GM21723 (cell line): Measurements from ENCODE around the gene SNRPF.
A peak's percentile ranks its signal among the peaks of the same experiment; 100 is the strongest.

Experiments used
- ATAC-seq: cut with Tn5 transposase; IDR thresholded peaks from one replicate; pipeline ENCODE4 v1.9.1; 2021; ENCODE audit warnings: mild to moderate bottlenecking, moderate library complexity; ENCODE audit not compliant: unreplicated experiment

SNRPF gene

DNA sequence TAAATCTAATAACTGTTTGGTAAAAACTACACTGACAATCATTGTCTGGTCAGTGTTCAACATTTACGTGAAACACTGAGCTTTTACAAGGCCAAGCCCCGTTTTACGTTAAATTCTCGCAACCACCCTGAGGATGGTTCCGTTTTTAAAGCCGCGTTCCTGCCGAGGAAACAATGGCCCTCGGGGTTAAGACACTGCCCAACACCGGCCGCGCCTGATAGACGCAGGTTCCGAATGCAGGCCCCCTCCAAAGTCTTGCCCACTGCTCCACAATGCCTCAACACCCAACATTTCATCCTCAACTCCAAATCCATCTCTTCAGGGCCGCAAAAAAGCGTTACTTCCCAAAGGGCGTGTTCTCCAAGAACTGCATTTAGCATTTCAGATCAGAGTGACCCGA, 953 bp upstream of the SNRPF start:
- ATAC-seq = no peak

DNA sequence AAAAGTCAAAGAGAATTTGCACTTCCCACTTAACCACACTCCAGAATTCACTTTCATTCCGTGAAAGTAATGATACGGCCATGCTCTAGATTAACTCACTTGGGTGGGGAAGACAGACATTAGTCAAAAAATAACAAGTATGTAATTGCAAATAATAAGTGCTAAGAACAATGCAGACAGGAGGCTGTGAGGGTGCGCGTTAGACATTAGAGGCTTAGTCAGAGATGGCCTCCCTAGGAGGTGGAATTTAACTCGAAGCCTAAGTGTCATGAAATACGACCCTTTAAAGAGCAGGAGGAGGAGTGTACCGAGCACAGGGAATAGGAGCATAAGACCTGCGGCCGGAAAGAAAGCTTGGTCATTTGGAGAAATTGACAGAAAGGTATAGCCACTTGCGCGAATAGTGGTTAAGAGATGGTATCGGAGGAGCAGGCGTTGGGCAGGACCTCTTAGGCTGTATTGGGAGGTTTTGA, 628 bp downstream of the SNRPF start:
- ATAC-seq = peak; percentile 31

DNA sequence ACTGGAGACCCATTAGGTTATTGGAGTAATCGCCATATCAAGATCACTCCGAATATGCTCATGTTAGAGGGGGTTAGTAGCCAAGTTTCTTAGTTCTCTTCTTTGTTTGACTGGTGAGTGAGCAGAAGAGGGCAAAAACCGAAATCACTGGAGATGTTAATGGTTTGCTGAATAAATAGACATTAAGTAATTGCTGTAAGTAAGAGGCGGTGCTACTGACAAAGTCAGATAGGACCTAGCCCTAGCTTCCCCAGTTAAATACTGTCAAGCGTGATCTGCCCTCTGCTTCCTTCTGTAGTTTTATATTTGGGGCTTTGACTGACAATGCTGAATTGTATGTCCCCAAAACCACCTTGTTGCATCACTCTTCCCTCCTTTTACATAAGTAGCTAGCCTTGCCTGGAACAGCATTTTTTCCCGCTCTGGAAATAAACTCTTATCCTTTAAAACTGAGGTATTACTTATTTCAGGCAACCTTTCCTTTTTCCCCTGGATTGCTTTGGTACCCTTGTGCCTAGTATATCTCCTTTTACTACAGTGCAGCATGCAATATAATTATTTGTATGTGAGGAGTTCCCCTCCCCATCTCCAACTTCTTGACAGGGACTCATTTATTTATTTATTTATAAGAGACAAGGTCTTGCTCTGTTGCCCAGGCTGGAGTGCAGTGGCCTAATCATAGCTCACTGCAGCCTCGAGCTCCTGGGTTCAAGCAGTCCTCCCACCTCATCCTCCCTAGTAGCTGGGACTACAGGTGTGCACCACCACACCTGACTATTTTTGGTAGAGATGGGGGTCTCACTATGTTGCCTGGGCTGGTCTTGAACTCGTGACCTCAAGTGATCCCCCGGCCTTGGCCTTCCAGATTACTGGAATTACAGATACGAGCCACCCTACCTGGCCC, 1.4 kb downstream of the SNRPF start:
- no peak for ATAC-seq

DNA sequence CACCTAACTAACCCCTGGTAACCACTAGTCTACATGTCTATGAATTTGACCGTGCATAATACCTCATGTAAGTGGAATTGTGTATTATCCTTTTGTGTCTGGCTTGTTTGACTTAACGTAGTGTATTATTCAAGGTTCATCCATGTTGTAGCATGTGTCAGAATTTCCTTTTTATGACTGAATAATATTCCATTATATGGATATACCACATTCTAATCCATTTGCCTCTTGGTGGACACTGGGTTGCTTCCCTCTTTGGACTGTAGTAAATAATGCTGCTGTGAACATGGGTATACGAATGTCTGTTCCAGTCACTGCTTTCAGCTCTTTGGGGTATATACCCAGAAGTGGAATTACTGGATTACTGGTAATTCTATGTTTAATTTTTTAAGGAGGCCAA, 3.3 kb downstream of the SNRPF start:
- no peak for ATAC-seq

DNA sequence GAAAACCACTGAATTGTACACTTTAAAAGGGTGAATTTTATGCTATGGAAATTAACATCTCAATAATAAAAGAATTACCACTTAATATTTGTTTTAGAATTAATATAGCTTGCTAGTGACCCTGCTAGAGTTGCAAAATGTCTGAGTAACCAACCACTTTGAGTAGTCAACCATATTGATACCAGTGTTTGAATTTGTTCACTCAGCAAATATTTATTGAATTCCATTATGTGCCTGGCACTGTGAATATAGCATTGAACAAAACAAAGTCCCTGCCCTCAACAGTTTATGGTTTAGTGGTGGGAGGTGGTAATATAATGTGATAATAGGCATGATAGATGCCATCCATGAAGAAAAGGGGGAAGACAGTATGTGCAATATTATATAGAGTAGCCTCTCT, 4.6 kb downstream of the SNRPF start:
- no peak for ATAC-seq

DNA sequence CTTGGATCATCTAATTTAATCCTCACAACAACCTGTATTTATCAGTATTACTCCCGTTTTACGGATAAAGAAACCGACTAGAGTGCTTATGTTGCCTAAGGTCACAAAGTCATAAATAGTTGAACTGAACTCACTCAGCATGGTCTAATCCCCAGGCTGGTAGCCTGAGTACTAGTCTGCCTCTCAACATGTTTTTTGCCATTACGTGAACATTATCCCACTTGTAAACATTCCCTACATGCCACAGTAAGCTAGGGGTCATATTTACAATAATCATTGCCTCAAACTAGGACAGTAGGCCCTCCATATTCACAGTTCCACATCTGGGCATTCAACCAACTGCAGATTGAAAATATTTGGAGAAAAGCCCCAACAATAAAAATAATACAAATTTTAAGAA, 12.1 kb downstream of the SNRPF start:
- no peak for ATAC-seq

DNA sequence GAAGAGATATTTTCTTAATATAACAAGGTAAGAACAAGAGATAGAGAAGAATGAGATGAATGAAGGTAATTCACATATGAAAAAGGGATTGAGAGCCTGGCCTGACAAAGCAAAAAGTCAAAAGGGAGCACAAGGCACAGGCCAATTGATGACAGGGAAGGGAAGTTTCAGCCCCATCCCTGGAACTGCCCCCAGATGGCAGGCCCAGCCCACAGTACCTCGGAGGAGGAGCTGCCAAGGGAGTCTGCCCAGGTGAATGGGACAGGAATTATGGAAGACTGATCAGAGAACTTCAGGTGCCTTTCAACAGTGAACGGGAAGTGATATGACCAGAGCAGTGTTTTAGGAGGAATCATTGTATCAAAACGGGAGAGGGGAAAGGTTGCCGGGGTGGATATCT, 15.7 kb downstream of the SNRPF start:
- ATAC-seq = no peak

DNA sequence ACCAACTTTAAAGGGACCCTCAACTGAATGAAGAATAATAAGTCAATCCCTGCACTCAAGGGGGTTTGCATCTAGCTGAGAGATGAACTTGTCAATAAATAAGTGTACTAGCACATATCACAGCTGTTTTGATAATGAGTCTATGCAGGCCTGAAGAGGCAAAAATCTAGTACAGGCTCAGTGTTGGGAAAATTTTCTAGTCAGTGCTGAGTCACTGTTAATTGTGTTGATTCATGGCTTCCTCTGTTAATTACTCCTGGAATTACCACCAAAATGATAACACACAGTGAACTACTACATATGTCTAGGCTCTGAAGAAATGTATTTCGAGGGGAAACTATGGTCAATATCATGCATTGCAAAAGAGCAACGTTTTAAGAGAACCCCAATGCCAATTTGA, 18.9 kb downstream of the SNRPF start:
- ATAC-seq = no peak

DNA sequence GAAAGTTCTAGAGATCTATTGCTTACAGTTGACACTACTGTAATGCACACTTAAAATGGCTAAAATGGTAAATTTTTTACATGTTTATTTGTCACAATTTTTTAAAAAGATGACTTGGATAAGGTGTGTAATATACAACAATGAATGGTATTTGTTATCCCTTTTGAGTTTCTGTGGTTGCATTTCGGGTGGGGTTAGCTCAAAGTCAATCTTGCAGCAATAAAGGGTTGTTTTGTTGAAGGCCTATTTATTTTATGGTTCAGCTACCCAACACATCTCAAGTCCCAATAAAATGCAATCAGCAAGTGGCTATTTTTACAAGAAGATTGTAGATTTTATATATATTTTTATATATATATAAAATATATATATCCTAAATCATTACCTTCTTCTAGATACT, 22.1 kb downstream of the SNRPF start:
- ATAC-seq = no peak

DNA sequence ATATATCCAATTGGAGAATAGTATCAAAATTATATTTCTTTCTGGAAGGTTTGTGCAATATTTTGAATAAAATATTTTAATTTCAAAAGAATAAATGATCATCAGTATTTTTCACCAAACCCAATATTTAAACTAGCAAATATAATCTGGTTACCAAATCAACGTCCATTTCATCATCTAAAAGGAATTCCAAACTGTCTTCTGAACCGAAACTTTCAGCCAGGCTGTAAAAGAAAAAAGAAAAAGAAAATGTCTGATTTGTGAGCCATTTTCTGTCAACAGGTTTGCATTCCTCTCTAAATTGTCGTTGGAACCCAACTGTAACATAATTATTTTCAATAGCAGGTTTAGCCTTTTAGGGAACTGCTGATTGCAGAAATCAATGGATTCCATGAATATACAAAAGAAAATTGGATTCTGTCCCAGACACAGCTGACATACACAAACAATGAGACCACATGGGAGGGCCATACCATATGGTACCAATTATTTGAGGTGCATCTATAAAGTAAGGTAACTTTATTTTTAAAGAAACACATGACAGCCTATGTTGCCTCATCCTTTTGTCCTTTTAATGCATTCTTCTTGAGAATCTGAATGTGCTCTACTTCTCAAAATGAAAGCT, 22.7 kb downstream of the SNRPF start:
- no peak for ATAC-seq

DNA sequence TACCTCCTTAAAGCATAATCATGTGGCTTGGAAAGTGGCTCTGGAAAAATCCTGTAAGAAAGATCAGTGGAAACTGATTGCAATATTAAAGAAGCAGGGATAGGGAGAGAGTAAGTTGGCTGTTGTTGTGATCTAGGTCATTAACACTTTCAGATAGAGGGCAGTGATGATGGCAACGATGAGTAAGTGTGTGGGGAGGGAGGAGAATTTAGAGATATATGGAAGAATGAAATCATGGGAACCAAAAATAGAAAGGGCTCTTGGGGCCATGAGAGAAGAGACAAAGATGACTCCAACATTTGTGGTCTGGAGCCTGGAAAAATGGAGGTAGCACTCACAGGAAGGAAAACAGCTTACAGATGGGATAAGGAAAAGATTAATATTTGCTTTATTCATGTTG, 23.3 kb downstream of the SNRPF start:
- ATAC-seq = no peak

DNA sequence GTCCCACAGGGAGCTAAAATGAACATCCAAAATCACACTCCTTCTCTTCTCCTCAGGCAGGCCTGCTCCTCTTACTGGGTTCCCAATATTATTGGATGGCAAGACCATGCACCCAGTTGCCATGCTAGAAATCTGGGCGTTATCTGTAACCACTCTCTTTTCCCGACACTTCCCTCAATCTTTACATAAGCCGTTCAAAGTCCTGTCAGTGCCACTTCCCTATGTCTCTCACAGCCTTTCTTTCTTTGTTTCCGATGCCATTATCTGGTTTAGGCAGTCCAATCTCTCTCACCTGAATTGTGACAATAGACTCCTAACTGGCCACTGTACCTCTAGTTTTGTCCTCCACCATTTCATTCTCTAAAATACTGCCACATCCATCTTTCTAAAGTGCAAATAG, 24.1 kb downstream of the SNRPF start:
- ATAC-seq = no peak

DNA sequence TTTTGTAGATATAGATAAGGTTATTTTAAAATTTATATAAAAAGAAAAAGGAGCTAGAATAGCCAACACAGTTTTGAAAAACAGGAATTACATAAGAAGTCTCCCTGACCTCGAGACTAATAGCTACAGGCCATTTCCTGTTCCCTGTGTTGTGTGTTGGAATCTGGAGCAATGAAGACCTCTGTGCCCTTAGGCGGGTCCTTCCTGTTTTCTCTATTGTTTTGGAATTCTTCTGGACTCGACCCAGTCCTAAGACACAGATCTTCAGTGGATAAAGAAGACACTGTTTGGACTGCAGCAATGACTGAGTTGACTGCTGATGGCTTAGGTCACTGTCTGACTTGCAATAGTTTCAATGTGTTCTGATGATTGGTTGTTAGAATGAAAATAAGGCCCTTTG, 26.2 kb downstream of the SNRPF start:
- ATAC-seq = no peak

DNA sequence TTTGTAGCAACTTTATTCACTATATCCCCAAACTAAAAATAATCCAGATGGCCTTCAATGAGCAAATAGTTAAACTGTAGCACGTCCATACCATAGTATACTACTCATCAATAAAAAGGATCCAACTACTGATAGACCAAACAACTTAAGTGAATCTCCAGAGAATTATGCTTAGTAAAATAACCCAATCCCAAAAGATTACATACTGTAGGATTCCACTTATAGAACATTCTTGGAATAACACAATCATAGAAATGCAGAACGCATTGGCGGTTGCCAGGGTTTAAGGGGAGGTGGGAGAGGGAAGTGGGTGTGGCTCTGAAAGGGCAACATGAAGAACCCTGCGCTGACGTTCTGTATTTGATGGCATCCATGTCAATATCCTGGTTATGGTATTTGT, 28.6 kb downstream of the SNRPF start:
- ATAC-seq = no peak

DNA sequence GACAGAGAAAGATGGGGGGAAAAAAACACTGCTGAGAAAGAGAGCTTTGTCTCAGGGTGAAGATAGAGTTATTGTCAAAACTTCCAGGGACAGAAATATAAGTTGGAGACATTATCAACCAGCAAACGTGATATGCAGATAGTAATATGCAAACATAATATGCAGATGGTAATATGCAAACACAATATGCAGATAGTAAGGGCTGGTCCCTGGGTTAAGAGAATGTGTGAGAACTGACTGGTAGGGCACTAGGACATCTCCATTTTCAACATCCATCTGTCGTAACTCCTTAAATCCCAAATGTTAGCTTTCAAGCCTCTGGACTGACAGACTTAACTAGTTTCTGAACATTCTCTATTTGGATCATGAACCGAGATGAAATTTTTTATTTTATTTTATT, 32.2 kb downstream of the SNRPF start:
- no peak for ATAC-seq

DNA sequence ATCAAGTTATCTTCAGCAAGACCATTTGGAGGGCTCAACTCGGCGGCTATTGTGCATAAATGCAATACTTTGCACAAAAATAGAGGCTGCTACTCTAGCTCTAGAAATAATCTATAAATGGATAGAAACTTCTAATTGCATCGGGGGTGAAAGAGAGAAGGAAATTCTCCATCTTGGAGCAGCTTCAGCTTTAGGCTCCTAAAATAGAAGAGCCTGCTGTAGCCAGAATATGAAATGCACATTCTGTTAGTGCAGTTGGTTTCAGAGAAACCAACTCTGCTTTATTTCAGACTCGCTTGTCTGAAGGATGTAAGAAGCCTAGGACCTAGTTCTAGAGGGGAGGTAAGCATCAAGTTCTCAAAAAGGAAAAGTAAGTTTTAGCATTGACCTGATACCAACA, 38.1 kb downstream of the SNRPF start:
- ATAC-seq = no peak

DNA sequence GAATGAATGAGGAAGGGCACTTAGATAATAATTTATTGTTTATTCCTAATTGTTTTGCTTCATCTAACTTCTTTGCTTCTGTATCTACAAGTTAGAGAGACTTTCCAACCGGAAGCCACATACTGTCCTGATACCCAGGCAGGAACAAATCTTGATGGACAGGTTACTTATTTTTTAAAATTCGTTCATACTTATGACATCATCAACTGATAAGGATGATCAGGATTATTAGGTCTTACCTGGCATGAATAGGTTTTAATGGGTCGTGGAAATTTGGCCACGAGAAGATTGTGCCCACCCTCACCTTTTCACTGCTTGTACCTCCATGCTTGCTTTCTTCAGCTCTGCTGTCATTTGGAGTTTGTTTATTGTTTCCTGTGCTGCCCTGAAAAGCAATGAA, 39.3 kb downstream of the SNRPF start:
- ATAC-seq = no peak

DNA sequence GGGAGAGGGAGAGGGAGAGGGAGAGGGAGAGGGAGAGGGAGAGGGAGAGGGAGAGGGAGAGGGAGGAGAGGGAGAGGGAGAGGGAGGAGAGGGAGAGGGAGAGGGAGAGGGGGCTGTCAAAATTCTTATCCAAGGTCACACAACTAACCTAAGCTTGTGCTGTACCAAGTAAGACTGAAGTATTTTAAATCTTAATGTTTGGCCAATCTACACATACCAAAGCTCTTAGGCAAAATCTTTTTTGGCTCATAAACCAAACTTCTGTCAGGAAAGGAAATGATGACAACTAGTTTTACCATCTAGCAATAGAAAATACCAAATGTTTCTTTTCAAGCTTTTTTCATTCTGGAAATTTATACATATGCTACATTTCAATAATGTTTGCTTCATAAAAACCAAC, 49.8 kb downstream of the SNRPF start:
- ATAC-seq = no peak

DNA sequence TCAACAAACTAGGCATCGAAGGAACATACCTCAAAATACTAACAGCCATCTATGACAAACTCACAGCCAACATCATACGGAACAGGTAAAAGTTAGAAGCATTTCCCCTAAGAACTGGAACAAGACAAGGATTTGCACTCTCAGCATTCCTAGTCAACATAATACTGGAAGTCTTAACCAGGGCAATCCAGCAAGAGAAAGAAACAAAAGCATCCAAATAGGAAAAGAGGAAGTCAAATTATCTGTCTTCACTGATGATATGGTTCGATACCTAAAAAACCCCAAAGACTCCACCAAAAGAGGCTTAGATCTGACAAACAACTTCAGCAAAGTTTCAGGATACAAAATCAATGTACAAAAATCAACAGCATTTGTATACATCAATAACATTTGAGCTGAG, 51.1 kb downstream of the SNRPF start:
- ATAC-seq = no peak
